HG03135 (cell line): ENCODE data around the gene RGPD5.
"Not testable (repeated sequence)": the region's sequence is repeated elsewhere in the genome, so short reads cannot be mapped to it uniquely, and the experiment has no call there.

Experiments used
- ATAC-seq: cut with Tn5 transposase; IDR thresholded peaks from one replicate; pipeline ENCODE4 v1.9.1; 2021; ENCODE audit warnings: mild to moderate bottlenecking, moderate library complexity; ENCODE audit not compliant: unreplicated experiment

RGPD5 gene

GRCh38 chr2:109794074-109794737 lies at the start of gene RGPD5:
TSS of gene RGPD5 (plus strand) at chr2:109794305. CDS start at chr2:109794466, 161 bp downstream.
- peak; percentile 98 for ATAC-seq

- ATAC-seq = not testable (repeated sequence)
Measured at GRCh38 chr2:109751572-109751971, 42.5 kb upstream of the RGPD5 start.

- ATAC-seq = not testable (repeated sequence)
Measured at GRCh38 chr2:109757163-109757824, 36.8 kb upstream of the RGPD5 start.

- not testable (repeated sequence) for ATAC-seq
Measured at GRCh38 chr2:109760265-109761042, 33.7 kb upstream of the RGPD5 start.

GRCh38 chr2:109761043-109761454 lies 33.1 kb upstream of the RGPD5 start:
- not testable (repeated sequence) for ATAC-seq

- ATAC-seq = not testable (repeated sequence)
Measured at GRCh38 chr2:109761976-109762375, 32.1 kb upstream of the RGPD5 start.

GRCh38 chr2:109766074-109766473 lies 28.0 kb upstream of the RGPD5 start:
- not testable (repeated sequence) for ATAC-seq

- ATAC-seq = not testable (repeated sequence)
Measured at GRCh38 chr2:109766886-109767578, 27.1 kb upstream of the RGPD5 start.

- not testable (repeated sequence) for ATAC-seq
Measured at GRCh38 chr2:109768934-109769333, 25.2 kb upstream of the RGPD5 start.

GRCh38 chr2:109779118-109779517 lies 15.0 kb upstream of the RGPD5 start:
- not testable (repeated sequence) for ATAC-seq

- not testable (repeated sequence) for ATAC-seq
Measured at GRCh38 chr2:109781147-109781816, 12.8 kb upstream of the RGPD5 start.

GRCh38 chr2:109782446-109782993 lies 11.6 kb upstream of the RGPD5 start:
- ATAC-seq = not testable (repeated sequence)

GRCh38 chr2:109791530-109792279 lies 2.4 kb upstream of the RGPD5 start:
- not testable (repeated sequence) for ATAC-seq

GRCh38 chr2:109792659-109793058 lies 1.4 kb upstream of the RGPD5 start:
- ATAC-seq = not testable (repeated sequence)

- peak; percentile 87 for ATAC-seq
Measured at GRCh38 chr2:109871129-109871751, 77.1 kb downstream of the RGPD5 start.

GRCh38 chr2:109876625-109877024 lies 82.5 kb downstream of the RGPD5 start:
- ATAC-seq = not testable (repeated sequence)

- not testable (repeated sequence) for ATAC-seq
Measured at GRCh38 chr2:109882112-109882511, 88.0 kb downstream of the RGPD5 start.

GRCh38 chr2:109888414-109888813 lies 94.3 kb downstream of the RGPD5 start:
- not testable (repeated sequence) for ATAC-seq

GRCh38 chr2:109889909-109890308 lies 95.8 kb downstream of the RGPD5 start:
- ATAC-seq = not testable (repeated sequence)
